GM12878 (cell line): ENCODE measurements around the gene TBC1D3K. TPM values are rescaled to one million over a fixed set of nuclear protein-coding genes. Genes with fewer than 3 reads are reported as not detected.

ENCODE experiments used
- ATAC-seq: fragments of 200-7000 bp; cut with Tn5 transposase; 3 replicates; pipeline ENCODE4 v1.9.1; 2020; ENCODE audit warnings: mild to moderate bottlenecking, moderate library complexity
- BruUV-seq: library from RNA; stranded (reverse); fragments of 400-500 nt; replicated peaks from 2 replicates; lab custom pipeline; 2021; lab: Mats Ljungman, UMichigan
- CTCF ChIA-PET: fragments of 300-600 bp; sonication (Branson Sonifier 250); formaldehyde crosslinking; extraction: SDS; loops from one replicate; lab custom pipeline; 2021; ENCODE audit warnings: inconsistent platforms; lab: Yijun Ruan, JAX
- POLR2A ChIA-PET: fragments of 350-600 bp; formaldehyde crosslinking; extraction: SDS; loops from one replicate; lab custom pipeline; 2021; ENCODE audit warnings: inconsistent platforms; lab: Charles Lee
- RAD21 ChIA-PET: fragments of 300-600 bp; sonication (Branson Sonifier 250); formaldehyde crosslinking; loops from one replicate; lab custom pipeline; 2023; ENCODE audit warnings: antibody characterized with exemption; ENCODE audit not compliant: unreplicated experiment; lab: Charles Lee
- SMC1A ChIA-PET: fragments of 300-600 bp; sonication (Branson Sonifier 250); formaldehyde crosslinking; loops from one replicate; lab custom pipeline; 2023; ENCODE audit not compliant: unreplicated experiment, uncharacterized antibody; lab: Charles Lee
- DNase-seq: peaks from one replicate; pipeline ENCODE4 v3.0.0-alpha.2; 2011; ENCODE audit warnings: low read depth, low spot score
- FAIRE-seq: peaks from 3 replicates; lab custom pipeline; 2011; peaks lifted over from hg19 to GRCh38; lab: Jason Lieb, UNC
- H2AFZ ChIP-seq: 2 replicates; pipeline ENCODE4 v1.6.0; 2011; ENCODE audit warnings: low read depth, low read length, control low read depth; ENCODE audit not compliant: control insufficient read depth
- H3K27ac ChIP-seq: 2 replicates; pipeline ENCODE4 v1.5.1; 2011; ENCODE audit warnings: control low read depth; ENCODE audit not compliant: control insufficient read depth, insufficient read depth
- H3K27me3 ChIP-seq, 2 experiments: replicated peaks in 1 of 2; 2 replicates each; pipeline versions ENCODE4 v1.6.0 to v1.6.1; 2011; ENCODE audit warnings: low read length in 1 of 2; ENCODE audit not compliant: control insufficient read depth in 2 of 2, insufficient read depth in 2 of 2
- H3K36me3 ChIP-seq, 2 experiments: 2 replicates each; pipeline ENCODE4 v1.5.1; 2011; ENCODE audit warnings: low read length in 1 of 2; ENCODE audit not compliant: control insufficient read depth in 2 of 2, insufficient read depth in 2 of 2
- H3K4me1 ChIP-seq: 2 replicates; pipeline ENCODE4 v1.6.1; 2011; ENCODE audit warnings: mild to moderate bottlenecking, low read length, moderate library complexity, mixed read lengths; ENCODE audit not compliant: control insufficient read depth, insufficient read depth
- H3K4me2 ChIP-seq: 2 replicates; pipeline ENCODE4 v1.6.0; 2011; ENCODE audit warnings: control low read depth; ENCODE audit not compliant: control insufficient read depth, insufficient read depth
- H3K4me3 ChIP-seq: fragments of 200-600 bp; sonication (generic); 2 replicates; pipeline ENCODE4 v1.5.1; 2016
- H3K79me2 ChIP-seq: 2 replicates; pipeline ENCODE4 v1.6.0; 2011; ENCODE audit warnings: low read length; ENCODE audit not compliant: control insufficient read depth, insufficient read depth
- H3K9ac ChIP-seq: 2 replicates; pipeline ENCODE4 v1.8.0; 2011; ENCODE audit warnings: low read length, control low read depth, mixed read lengths; ENCODE audit not compliant: control insufficient read depth, insufficient read depth
- H3K9me3 ChIP-seq: replicated peaks from 3 replicates; pipeline ENCODE4 v1.5.1; 2011; ENCODE audit warnings: mild to moderate bottlenecking, low read length; ENCODE audit not compliant: control insufficient read depth, insufficient read depth
- H4K20me1 ChIP-seq: 2 replicates; pipeline ENCODE4 v1.6.0; 2011; ENCODE audit not compliant: control insufficient read depth, insufficient read depth
- ASH2L ChIP-seq: fragments of 300-600, 200-600 bp; sonication (generic); IDR thresholded peaks from 2 replicates; pipeline ENCODE4 v1.6.1; 2017; ENCODE audit warnings: low read depth, mild to moderate bottlenecking, borderline replicate concordance
- BRCA1 ChIP-seq: IDR thresholded peaks from 2 replicates; pipeline ENCODE4 v1.6.1; 2011; ENCODE audit warnings: low read depth, low read length, improper control_type of control experiment
- CEBPB ChIP-seq, 2 experiments: fragments of 150-350 bp in 1 of 2; IDR thresholded peaks; 2 replicates each; pipeline ENCODE4 v1.6.1; 2012 to 2014; ENCODE audit warnings: low read depth in 2 of 2, low read length in 2 of 2, borderline replicate concordance in 1 of 2, inconsistent platforms in 1 of 2
- DPF2 ChIP-seq: fragments of 450-650 bp; IDR thresholded peaks from 2 replicates; pipeline ENCODE4 v1.6.1; 2017; ENCODE audit warnings: mild to moderate bottlenecking
- E2F8 ChIP-seq: fragments of 450-650 bp; IDR thresholded peaks from 2 replicates; pipeline ENCODE4 v1.6.1; 2018; ENCODE audit warnings: mild to moderate bottlenecking, low read depth, moderate library complexity; ENCODE audit not compliant: partially characterized antibody
- KDM1A ChIP-seq: fragments of 200-600 bp; sonication (generic); IDR thresholded peaks from 2 replicates; pipeline ENCODE4 v1.6.1; 2016; ENCODE audit warnings: borderline replicate concordance
- MYB ChIP-seq: fragments of 150-350 bp; IDR thresholded peaks from 2 replicates; pipeline ENCODE4 v1.6.1; 2014; ENCODE audit warnings: mild to moderate bottlenecking, low read depth, low read length, borderline replicate concordance
- POLR2AphosphoS2 ChIP-seq: IDR thresholded peaks from 2 replicates; pipeline ENCODE4 v1.6.1; 2011; ENCODE audit warnings: low read depth, mild to moderate bottlenecking, low read length, improper control_type of control experiment, moderate library complexity
- REST ChIP-seq: IDR thresholded peaks from 2 replicates; pipeline ENCODE4 v1.6.1; 2012; ENCODE audit warnings: mild to moderate bottlenecking, low read depth, low read length
- RUNX3 ChIP-seq: IDR thresholded peaks from 2 replicates; pipeline ENCODE4 v1.6.1; 2012; ENCODE audit warnings: low read length, inconsistent platforms
- SIN3A ChIP-seq: IDR thresholded peaks from 2 replicates; pipeline ENCODE4 v1.6.1; 2012; ENCODE audit warnings: low read depth, low read length, improper control_type of control experiment
- STAT3 ChIP-seq: IDR thresholded peaks from 2 replicates; pipeline ENCODE4 v1.6.1; 2011; ENCODE audit warnings: low read depth, low read length, improper control_type of control experiment
- USF2 ChIP-seq: IDR thresholded peaks from 2 replicates; pipeline ENCODE4 v1.6.1; 2011; ENCODE audit warnings: low read depth, low read length, improper control_type of control experiment, borderline replicate concordance
- ZSCAN29 ChIP-seq: fragments of 450-650 bp; IDR thresholded peaks from 2 replicates; pipeline ENCODE4 v1.6.1; 2017; ENCODE audit warnings: mild to moderate bottlenecking, moderate library complexity
- WGBS: methylation state at CpG from one replicate; pipeline ENCODE4 v1.1.6; 2016; ENCODE audit warnings: low lambda C conversion rate; ENCODE audit not compliant: insufficient replicate concordance, insufficient coverage; ENCODE audit errors: missing lambda C conversion rate; 5-methylcytosine and 5-hydroxymethylcytosine counted together
- in situ Hi-C: fragments of 300-500 bp; cut with MboI; formaldehyde crosslinking; loops from 9 replicates; pipeline ENCODE4 v1.14.3; 2018; ENCODE audit warnings: mixed read lengths
- intact Hi-C: fragments of 100-400 bp; cut with micrococcal nuclease; formaldehyde crosslinking; loops from one replicate; pipeline ENCODE4 v1.14.2; 2022; ENCODE audit not compliant: unreplicated experiment
- polyA plus RNA-seq, 11 experiments: library from polyadenylated mRNA; depleted of rRNA in 4 of 11; unstranded in 6 of 11; stranded (reverse) in 5 of 11; fragments of >200 nt; fragmentation: Nextera tagmentation in 4 of 11; fragmentation: Illumina TruSeq in 1 of 11; extraction: Ambion mirVana in 4 of 11; extraction: Trizol in 1 of 11; gene quantifications; 1 replicate in 1 of 11; 2 replicates in 10 of 11; pipeline versions ENCODE4 v1.2.1 to v1.2.3, GENCODE V29; 2011 to 2016; ENCODE audit warnings: inconsistent platforms in 2 of 11, missing spikeins in 2 of 11, low read depth in 1 of 11
- total RNA-seq, 4 experiments: library from RNA; depleted of rRNA in 3 of 4; stranded (reverse); fragments of >200 nt in 3 of 4; fragmentation: Illumina TruSeq in 1 of 4; extraction: Trizol in 1 of 4; gene quantifications; 2 replicates each; pipeline versions ENCODE4 v1.2.1 to v1.2.3, GENCODE V29; 2013 to 2021

Gene TBC1D3K
- total and polyA plus RNA-seq, 10 of the 15 experiments (the other 5 are each of a cell fraction or from before 2014, with no cell fraction given) = not detected

- no peak for TF ChIP-seq RUNX3
Measured at GRCh38 chr17:37885136-37885535, 39.1 kb upstream of the TBC1D3K start (continued).

GRCh38 chr17:37888881-37889280 lies 35.3 kb upstream of the TBC1D3K start:
- Histone ChIP-seq H3K4me1 (no peaks in the 10 kb centered on the region), H3K27ac (no peak overlapping the region), H4K20me1 (no peaks in the 10 kb centered on the region), H3K36me3 (no peaks in the 10 kb centered on the region), H3K9ac (no peak overlapping the region), H2AFZ (no peak overlapping the region), H3K9me3 (peaks cover 3% of the 10 kb centered on the region; the same call in 2 of the 3 replicates), H3K79me2 (no peaks in the 10 kb centered on the region), H3K27me3 (no peaks in the 10 kb centered on the region), H3K4me3 (no peak overlapping the region), H3K4me2 (no peak overlapping the region)
- ChIA-PET POLR2A (no interaction called here), SMC1A (no interaction called here), CTCF (no interaction called here), RAD21 (no interaction called here)
- intact Hi-C loops (no loop called here), in situ Hi-C loops (no loop called here)
- WGBS = 11% methylated on average over 2 of the region's 2 CpGs
- no TSS peak for BruUV-seq
- DNase-seq (no peak), ATAC-seq (no peak), FAIRE-seq (no peak)
- TF ChIP-seq ASH2L = no peak
- TF ChIP-seq SIN3A = no peak
- TF ChIP-seq MYB = no peak
- TF ChIP-seq POLR2AphosphoS2 = no peak
- no peak for TF ChIP-seq CEBPB (IDR thresholded peaks at IDR 0.05; ENCODE audit: borderline replicate concordance in 1 of 2, low read depth in 2 of 2, low read length in 2 of 2)
- TF ChIP-seq DPF2 = no peak
- TF ChIP-seq BRCA1 = no peak
- no peak for TF ChIP-seq USF2
- TF ChIP-seq E2F8 = no peak
- TF ChIP-seq ZSCAN29 = no peak
- no peak for TF ChIP-seq REST
- TF ChIP-seq KDM1A = no peak
- TF ChIP-seq STAT3 = no peak
